ENCODE results near the gene TMEM106B. TPM values are rescaled to one million over a fixed set of nuclear protein-coding genes. Genes with fewer than 3 reads are reported as not detected.

TMEM106B gene
- total and polyA plus RNA-seq, 2 donors (not counting 3 experiments of a cell fraction or from before 2014, with no cell fraction given): 13.7 to 23.1 TPM

GRCh38 chr7:12256090-12256489, 45.0 kb downstream of the TMEM106B start:
- Histone ChIP-seq H3K79me2 (ENCODE audit: control insufficient read depth, insufficient read depth, low read length) (no peaks in the 10 kb centered on the region), H3K9ac (replicated peaks; ENCODE audit: extremely low read depth, insufficient read depth, low read length) (no peak overlapping the region), H2AFZ (ENCODE audit: low read depth, low read length) (no peak overlapping the region), H3K27me3 (ENCODE audit: control insufficient read depth in 2 of 2, insufficient read depth in 2 of 2, low read length in 2 of 2) (no peaks in the 10 kb centered on the region), H3K27ac (ENCODE audit: insufficient read depth, low read depth, low read length) (no peak overlapping the region), H3K9me1 (replicated peaks; ENCODE audit: control insufficient read depth, extremely low read depth, insufficient read depth, low read length) (no peaks in the 10 kb centered on the region), H3K4me2 (ENCODE audit: insufficient read depth, low read length) (no peak overlapping the region), H3K4me1 (ENCODE audit: control insufficient read depth, extremely low read depth, insufficient read depth, low read length) (no peaks in the 10 kb centered on the region), H4K20me1 (replicated peaks; ENCODE audit: control insufficient read depth, extremely low read depth, insufficient read depth, low read length) (no peaks in the 10 kb centered on the region), H3K4me3 (replicated peaks in 1 of 3; ENCODE audit: insufficient read depth in 1 of 3, low read depth in 1 of 3, low read length in 3 of 3) (no peak overlapping the region), H3K36me3 (ENCODE audit: control insufficient read depth in 2 of 2, extremely low read depth in 1 of 2, insufficient read depth in 2 of 2, low read length in 2 of 2) (no peaks in the 10 kb centered on the region), H3K9me3 (replicated peaks; ENCODE audit: control insufficient read depth, insufficient read depth, low read length) (no peaks in the 10 kb centered on the region)
- TF ChIP-seq GATA2 (IDR thresholded peaks at IDR 0.05; ENCODE audit: insufficient read depth, insufficient read length, low read depth, low read length) (no peak), POLR2AphosphoS5 (IDR thresholded peaks at IDR 0.05; ENCODE audit: insufficient read depth, low read depth, low read length) (no peak), POLR2A (IDR thresholded peaks at IDR 0.05; ENCODE audit: low read depth, low read length) (no peak), JUN (IDR thresholded peaks at IDR 0.05; ENCODE audit: borderline replicate concordance, insufficient read depth, insufficient read length, low read depth) (no peak)
- peak; percentile 6 for DNase-seq (ENCODE audit: low read depth, low spot score)
- ChIA-PET POLR2A (no interaction called here), CTCF (interaction anchor here (1.4 to 1.5 kb wide), 2 partner anchors 12 to 178 kb away, joined by 3 to 4 read pairs; no protein-coding TSS in a partner anchor)
- no TSS peak for BruUV-seq (replicated peaks)
- dilution Hi-C loops (cut with MboI; ENCODE audit: extremely low pct_ligation_motif_present, low sequenced_read_pairs): no loop called here
- intact Hi-C loops (cut with micrococcal nuclease): no loop called here
- no peak for FAIRE-seq

GRCh38 chr7:12257582-12257981, 46.5 kb downstream of the TMEM106B start:
- H3K4me3 ChIP-seq (replicated peaks in 1 of 3; ENCODE audit: insufficient read depth in 1 of 3, low read depth in 1 of 3, low read length in 3 of 3): no peak overlapping the region
- no peaks in the 10 kb centered on the region for H4K20me1 ChIP-seq (replicated peaks; ENCODE audit: control insufficient read depth, extremely low read depth, insufficient read depth, low read length)
- no peaks in the 10 kb centered on the region for H3K9me1 ChIP-seq (replicated peaks; ENCODE audit: control insufficient read depth, extremely low read depth, insufficient read depth, low read length)
- no peak overlapping the region for H3K9ac ChIP-seq (replicated peaks; ENCODE audit: extremely low read depth, insufficient read depth, low read length)
- FAIRE-seq: no peak
- no peaks in the 10 kb centered on the region for H3K79me2 ChIP-seq (ENCODE audit: control insufficient read depth, insufficient read depth, low read length)
- no peaks in the 10 kb centered on the region for H3K36me3 ChIP-seq (ENCODE audit: control insufficient read depth in 2 of 2, extremely low read depth in 1 of 2, insufficient read depth in 2 of 2, low read length in 2 of 2)
- H3K27me3 ChIP-seq (ENCODE audit: control insufficient read depth in 2 of 2, insufficient read depth in 2 of 2, low read length in 2 of 2): no peaks in the 10 kb centered on the region
- peak overlapping the region; percentile 30 for H2AFZ ChIP-seq (ENCODE audit: low read depth, low read length)
- no peak overlapping the region for H3K4me2 ChIP-seq (ENCODE audit: insufficient read depth, low read length)
- TF ChIP-seq FOS (IDR thresholded peaks at IDR 0.05; ENCODE audit: borderline replicate concordance, insufficient read depth, low read length) (no peak), EZH2 (IDR thresholded peaks at IDR 0.05; ENCODE audit: borderline replicate concordance, low read depth, low read length, severe bottlenecking) (no peak), MYC (IDR thresholded peaks at IDR 0.05; ENCODE audit: low read depth, low read length) (no peak), GATA2 (IDR thresholded peaks at IDR 0.05; ENCODE audit: insufficient read depth, insufficient read length, low read depth, low read length) (no peak), CTCF (IDR thresholded peaks at IDR 0.05; ENCODE audit: extremely low read depth in 1 of 2, insufficient read depth in 1 of 2, low read depth in 1 of 2, low read length in 2 of 2) (no peak), POLR2AphosphoS5 (IDR thresholded peaks at IDR 0.05; ENCODE audit: insufficient read depth, low read depth, low read length) (no peak), MAX (IDR thresholded peaks at IDR 0.05; ENCODE audit: insufficient read depth, insufficient read length) (no peak), JUN (IDR thresholded peaks at IDR 0.05; ENCODE audit: borderline replicate concordance, insufficient read depth, insufficient read length, low read depth) (no peak), POLR2A (IDR thresholded peaks at IDR 0.05; ENCODE audit: low read depth, low read length) (no peak)
- peak; percentile 22 for DNase-seq (ENCODE audit: low read depth, low spot score)
- dilution Hi-C loops (cut with MboI; ENCODE audit: extremely low pct_ligation_motif_present, low sequenced_read_pairs): no loop called here
- BruUV-seq (replicated peaks): no TSS peak
- intact Hi-C loops (cut with micrococcal nuclease): no loop called here
- CTCF ChIA-PET: no interaction called here
- no peaks in the 10 kb centered on the region for H3K9me3 ChIP-seq (replicated peaks; ENCODE audit: control insufficient read depth, insufficient read depth, low read length)
- POLR2A ChIA-PET: no interaction called here
- no peaks in the 10 kb centered on the region for H3K4me1 ChIP-seq (ENCODE audit: control insufficient read depth, extremely low read depth, insufficient read depth, low read length)
- H3K27ac ChIP-seq (ENCODE audit: insufficient read depth, low read depth, low read length): no peak overlapping the region

All from endothelial cell of umbilical vein (primary cell).